GM23338 (cell line): ENCODE results near the gene CBFA2T2. TPM values are rescaled to one million over a fixed set of nuclear protein-coding genes. Genes with fewer than 3 reads are reported as not detected.

Experiments
- ATAC-seq: fragments of 200-7000 bp; cut with Tn5 transposase; 3 replicates; pipeline ENCODE4 v1.9.1; 2020
- DNase-seq: peaks from one replicate; pipeline ENCODE4 v3.0.0-alpha.2; 2015; ENCODE audit warnings: low spot score
- H2AFZ ChIP-seq: fragments of 200-600 bp; sonication (generic); 2 replicates; pipeline ENCODE4 v1.8.0; 2016; ENCODE audit warnings: antibody characterized with exemption, mild to moderate bottlenecking, moderate library complexity
- H3F3A ChIP-seq: fragments of 200-600 bp; sonication (generic); replicated peaks from 2 replicates; pipeline ENCODE4 v1.8.0; 2017; ENCODE audit warnings: antibody characterized with exemption, mixed run types, low read depth
- H3K27ac ChIP-seq: fragments of 200-600 bp; sonication (generic); 2 replicates; pipeline ENCODE4 v1.6.1; 2016; ENCODE audit warnings: low read depth
- H3K27me3 ChIP-seq: fragments of 200-600 bp; sonication (generic); 2 replicates; pipeline ENCODE4 v1.8.0; 2016; ENCODE audit warnings: mild to moderate bottlenecking, mixed run types, moderate library complexity; ENCODE audit not compliant: insufficient read depth
- H3K36me3 ChIP-seq: fragments of 200-600 bp; sonication (generic); 2 replicates; pipeline ENCODE4 v1.8.0; 2016; ENCODE audit warnings: mild to moderate bottlenecking; ENCODE audit not compliant: insufficient read depth
- H3K4me1 ChIP-seq: fragments of 200-600 bp; sonication (generic); 2 replicates; pipeline ENCODE4 v1.8.0; 2016; ENCODE audit warnings: mild to moderate bottlenecking, moderate library complexity; ENCODE audit not compliant: insufficient read depth
- H3K4me2 ChIP-seq: fragments of 200-600 bp; sonication (generic); 2 replicates; pipeline ENCODE4 v1.7.1; 2017; ENCODE audit warnings: mixed run types
- H3K4me3 ChIP-seq: fragments of 200-600 bp; sonication (generic); 2 replicates; pipeline ENCODE4 v1.6.1; 2016; ENCODE audit warnings: mixed run types
- H3K79me2 ChIP-seq: fragments of 200-600 bp; sonication (generic); replicated peaks from 2 replicates; pipeline ENCODE4 v1.8.0; 2017; ENCODE audit warnings: mild to moderate bottlenecking; ENCODE audit not compliant: insufficient read depth
- H3K9me2 ChIP-seq: fragments of 200-600 bp; sonication (generic); 2 replicates; pipeline ENCODE4 v1.8.0; 2017; ENCODE audit not compliant: insufficient read depth
- H4K20me1 ChIP-seq: fragments of 200-600 bp; sonication (generic); replicated peaks from 2 replicates; pipeline ENCODE4 v1.8.0; 2017; ENCODE audit warnings: mild to moderate bottlenecking; ENCODE audit not compliant: insufficient read depth
- H3K27ac Mint-ChIP-seq: 2 replicates; pipeline ENCODE4 v1.8.0; 2020; ENCODE audit warnings: inconsistent platforms, mild to moderate bottlenecking, moderate library complexity, mixed read lengths
- H3K27me3 Mint-ChIP-seq: 3 replicates; pipeline ENCODE4 v1.8.0; 2022; ENCODE audit warnings: low read depth, mild to moderate bottlenecking, moderate library complexity, mixed read lengths, inconsistent platforms; ENCODE audit not compliant: insufficient read depth, poor library complexity
- H3K36me3 Mint-ChIP-seq: 3 replicates; pipeline ENCODE4 v1.8.0; 2021; ENCODE audit warnings: low read depth, mild to moderate bottlenecking, inconsistent platforms, moderate library complexity, mixed read lengths
- H3K4me1 Mint-ChIP-seq: 3 replicates; pipeline ENCODE4 v1.8.0; 2020; ENCODE audit warnings: mild to moderate bottlenecking, inconsistent platforms, mixed read lengths
- H3K4me3 Mint-ChIP-seq: 3 replicates; pipeline ENCODE4 v1.8.0; 2021; ENCODE audit warnings: moderate library complexity, mild to moderate bottlenecking, inconsistent platforms, mixed read lengths
- H3K9me3 Mint-ChIP-seq: 3 replicates; pipeline ENCODE4 v1.8.0; 2020; ENCODE audit warnings: moderate library complexity, mild to moderate bottlenecking, inconsistent platforms, mixed read lengths
- CREB1 ChIP-seq: fragments of 250-450 bp; sonication (Bioruptor Pico); IDR thresholded peaks from 2 replicates; pipeline ENCODE4 v1.5.0; 2020; ENCODE audit warnings: low read depth, mild to moderate bottlenecking, moderate library complexity
- EZH2 ChIP-seq: fragments of 200-600 bp; sonication (generic); IDR thresholded peaks from one replicate; pipeline ENCODE4 v1.8.0; 2017; ENCODE audit warnings: antibody characterized with exemption, mild to moderate bottlenecking, low read depth; ENCODE audit not compliant: unreplicated experiment
- EZH2phosphoT487 ChIP-seq: fragments of 200-600 bp; sonication (generic); IDR thresholded peaks from one replicate; pipeline ENCODE4 v1.8.1; 2018; ENCODE audit warnings: antibody characterized with exemption; ENCODE audit not compliant: unreplicated experiment
- JUNB ChIP-seq: IDR thresholded peaks from one replicate; pipeline ENCODE4 v1.6.1; 2016; ENCODE audit warnings: antibody characterized with exemption; ENCODE audit not compliant: unreplicated experiment
- NANOG ChIP-seq: IDR thresholded peaks from 2 replicates; pipeline ENCODE4 v1.6.1; 2016; ENCODE audit warnings: antibody characterized with exemption, borderline replicate concordance
- POLR2AphosphoS5 ChIP-seq: IDR thresholded peaks from 2 replicates; pipeline ENCODE4 v1.6.1; 2016; ENCODE audit warnings: antibody characterized with exemption, low read depth
- REST ChIP-seq: IDR thresholded peaks from one replicate; pipeline ENCODE4 v1.6.1; 2018; ENCODE audit warnings: antibody characterized with exemption; ENCODE audit not compliant: unreplicated experiment
- STAT1 ChIP-seq: IDR thresholded peaks from one replicate; pipeline ENCODE4 v1.6.1; 2016; ENCODE audit warnings: antibody characterized with exemption; ENCODE audit not compliant: unreplicated experiment
- ZNF331 ChIP-seq: fragments of 250-450 bp; sonication (Bioruptor Pico); IDR thresholded peaks from 2 replicates; pipeline ENCODE4 v1.5.0; 2020; ENCODE audit warnings: low read depth, mild to moderate bottlenecking, moderate library complexity
- ZNF462 ChIP-seq: fragments of 250-450 bp; sonication (Bioruptor Pico); IDR thresholded peaks from 2 replicates; pipeline ENCODE4 v1.5.0; 2020; ENCODE audit warnings: mild to moderate bottlenecking, moderate library complexity
- polyA plus RNA-seq: library from polyadenylated mRNA; unstranded; fragments of >200 nt; fragmentation: Nextera tagmentation; extraction: Ambion mirVana; gene quantifications from 2 replicates; pipeline ENCODE4 v1.2.1, GENCODE V29; 2016
- total RNA-seq: library from RNA; depleted of rRNA; stranded (reverse); fragments of >200 nt; shearing (Covaris generic); gene quantifications from 2 replicates; pipeline ENCODE4 v1.2.3, GENCODE V29; 2014
- TF ChIP-seq, protein P1 (sequence below): IDR thresholded peaks from 2 replicates; pipeline ENCODE4 v1.6.1; 2016; ENCODE audit warnings: antibody characterized with exemption

The CBFA2T2 gene
- total and polyA plus RNA-seq, 2 experiments from 2014 or later, result 12.7 to 15.8 TPM

DNA sequence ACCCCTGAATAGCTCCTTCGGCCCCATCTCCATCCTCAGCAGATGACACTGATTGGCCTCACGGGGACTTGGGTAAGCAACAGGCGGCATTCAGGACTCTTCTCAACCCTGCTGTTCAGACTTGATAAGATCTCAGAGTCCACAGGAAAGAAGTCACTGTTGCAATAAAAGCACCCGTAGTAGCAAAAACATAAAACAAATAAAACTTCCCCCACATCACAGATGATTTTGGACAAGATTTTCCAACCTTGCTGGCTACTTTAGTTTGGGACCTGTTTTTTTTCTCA is 155.1 kb downstream of the CBFA2T2 start (continued):
- TF ChIP-seq ZNF462 (CRISPR knock-in tag) (no peak), EZH2phosphoT487 (no peak), CREB1 (CRISPR knock-in tag) (no peak), EZH2 (no peak)

DNA sequence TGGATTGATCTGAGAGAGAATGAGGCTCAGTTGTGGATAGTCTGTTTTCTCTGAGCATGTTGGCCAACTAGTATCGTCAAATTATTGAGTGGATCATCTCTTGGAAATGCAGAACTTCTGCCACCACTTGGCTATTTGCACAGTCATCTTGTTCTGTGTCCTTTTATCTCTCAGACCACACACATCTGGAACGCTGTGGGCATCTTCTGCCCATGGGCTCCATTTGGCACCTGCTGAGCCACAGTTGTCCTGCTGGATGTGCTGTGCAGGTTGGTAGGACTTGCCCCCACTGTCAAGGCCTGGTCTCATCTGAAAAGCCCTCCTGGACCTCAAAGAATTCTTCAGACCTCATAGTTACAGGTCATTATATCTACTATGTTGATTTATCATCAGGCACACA is 155.5 kb downstream of the CBFA2T2 start:
- no peak overlapping the region for H3K27ac Mint-ChIP-seq
- peaks cover 16% of the 10 kb centered on the region for H3K36me3 Mint-ChIP-seq
- TF ChIP-seq ZNF331 (no peak), STAT1 (no peak), NANOG (no peak), REST (no peak), POLR2AphosphoS5 (no peak), JUNB (no peak)
- TF ChIP-seq, protein P1, sequence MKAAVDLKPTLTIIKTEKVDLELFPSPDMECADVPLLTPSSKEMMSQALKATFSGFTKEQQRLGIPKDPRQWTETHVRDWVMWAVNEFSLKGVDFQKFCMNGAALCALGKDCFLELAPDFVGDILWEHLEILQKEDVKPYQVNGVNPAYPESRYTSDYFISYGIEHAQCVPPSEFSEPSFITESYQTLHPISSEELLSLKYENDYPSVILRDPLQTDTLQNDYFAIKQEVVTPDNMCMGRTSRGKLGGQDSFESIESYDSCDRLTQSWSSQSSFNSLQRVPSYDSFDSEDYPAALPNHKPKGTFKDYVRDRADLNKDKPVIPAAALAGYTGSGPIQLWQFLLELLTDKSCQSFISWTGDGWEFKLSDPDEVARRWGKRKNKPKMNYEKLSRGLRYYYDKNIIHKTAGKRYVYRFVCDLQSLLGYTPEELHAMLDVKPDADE, result no peak

More for the DNA sequence above, 155.5 kb downstream of the CBFA2T2 start:
- DNase-seq (no peak), ATAC-seq (no peak)
- H3K4me1 ChIP-seq, result no peaks in the 10 kb centered on the region; the same call in 1 of the 2 replicates
- no peaks in the 10 kb centered on the region for H3K79me2 ChIP-seq
- no peaks in the 10 kb centered on the region for H3F3A ChIP-seq
- peaks cover 5% of the 10 kb centered on the region; the same call in 2 of the 3 replicates for H3K4me1 Mint-ChIP-seq
- no peaks in the 10 kb centered on the region for H3K9me2 ChIP-seq
- H2AFZ ChIP-seq, result no peak overlapping the region
- H4K20me1 ChIP-seq, result peaks cover 3% of the 10 kb centered on the region; the same call in 1 of the 2 replicates
- no peak overlapping the region for H3K4me2 ChIP-seq
- H3K27me3 Mint-ChIP-seq, result peaks cover 3% of the 10 kb centered on the region
- H3K4me3 Mint-ChIP-seq, result no peak overlapping the region
- no peak overlapping the region for H3K4me3 ChIP-seq
- H3K9me3 Mint-ChIP-seq, result no peaks in the 10 kb centered on the region
- no peak overlapping the region for H3K27ac ChIP-seq
- H3K36me3 ChIP-seq, result no peaks in the 10 kb centered on the region
- no peaks in the 10 kb centered on the region for H3K27me3 ChIP-seq
